ENCODE measurements around the gene LMF2.
A peak's percentile ranks its signal among the peaks of the same experiment; 100 is the strongest.

Gene LMF2

DNA sequence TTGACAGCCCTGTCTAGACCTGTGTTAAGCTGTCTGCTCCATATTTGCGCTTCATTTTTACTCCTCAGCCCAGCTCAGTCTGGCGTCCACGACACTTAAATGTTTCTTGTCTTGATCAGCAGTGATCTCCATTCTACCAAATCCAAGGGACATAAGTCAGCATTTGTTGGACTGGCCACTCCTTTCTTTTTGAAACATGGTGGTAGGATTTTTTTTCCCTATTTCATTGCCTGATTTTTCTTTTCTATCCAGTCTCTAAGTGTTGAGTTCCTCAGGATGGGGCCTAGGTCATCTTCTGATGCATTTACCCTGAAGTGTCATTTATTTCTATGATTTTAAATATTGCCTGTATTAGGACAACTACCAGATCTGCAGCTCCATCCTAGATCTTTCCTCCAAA, 1.4 kb upstream of the LMF2 start:
- Histone ChIP-seq H4K91ac (ENCODE audit: low read length) (no peak overlapping the region), H2BK15ac (ENCODE audit: low read depth, poor library complexity, severe bottlenecking) (no peak overlapping the region), H4K8ac (ENCODE audit: low read length) (no peak overlapping the region), H3K9ac (ENCODE audit: low read length) (peak overlapping the region; percentile 84), H2BK5ac (ENCODE audit: low read depth, low read length, poor library complexity, severe bottlenecking) (no peak overlapping the region), H3K4me2 (ENCODE audit: low read length, poor library complexity, severe bottlenecking) (peak overlapping the region; percentile 61), H2BK12ac (ENCODE audit: low read length in 2 of 2) (no peak overlapping the region), H3K79me1 (replicated peaks; ENCODE audit: low read length, poor library complexity, severe bottlenecking) (peaks cover 26% of the 10 kb centered on the region), H3K14ac (ENCODE audit: low read length in 2 of 2) (peak overlapping the region in 1 of 2 experiments; percentile 76), H3K36me3 (ENCODE audit: control insufficient read depth in 1 of 2, insufficient read depth in 2 of 2, low read depth in 1 of 2, low read length in 2 of 2) (peaks cover 19 to 26% of the 10 kb centered on the region in 2 experiments), H3K4me3 (ENCODE audit: insufficient read depth in 1 of 2, low read depth in 1 of 2, low read length in 2 of 2) (peak overlapping the region in 1 of 2 experiments; percentile 85), H2BK120ac (ENCODE audit: low read depth, low read length) (no peak overlapping the region), H3K4ac (ENCODE audit: low read depth in 1 of 2, low read length in 2 of 2) (peak overlapping the region in 1 of 2 experiments; percentile 11), H2AFZ (ENCODE audit: low read depth, low read length) (no peak overlapping the region), H3K4me1 (ENCODE audit: control insufficient read depth, insufficient read depth, low read depth, low read length) (peaks cover 14% of the 10 kb centered on the region), H2AK5ac (ENCODE audit: low read length, severe bottlenecking) (no peak overlapping the region), H3K23ac (ENCODE audit: low read length in 2 of 2) (no peak overlapping the region), H3K9me3 (ENCODE audit: control insufficient read depth, low read length) (no peaks in the 10 kb centered on the region), H3K27ac (ENCODE audit: low read length, poor library complexity, severe bottlenecking) (no peak overlapping the region), H3K18ac (ENCODE audit: low read depth in 1 of 2, low read length in 2 of 2) (no peak overlapping the region), H3K27me3 (ENCODE audit: control insufficient read depth in 1 of 2, insufficient read depth in 1 of 2, low read length in 2 of 2) (no peaks in the 10 kb centered on the region)
- DNase-seq: no peak
- 42% methylated on average over 3 of the region's 3 CpGs for WGBS

DNA sequence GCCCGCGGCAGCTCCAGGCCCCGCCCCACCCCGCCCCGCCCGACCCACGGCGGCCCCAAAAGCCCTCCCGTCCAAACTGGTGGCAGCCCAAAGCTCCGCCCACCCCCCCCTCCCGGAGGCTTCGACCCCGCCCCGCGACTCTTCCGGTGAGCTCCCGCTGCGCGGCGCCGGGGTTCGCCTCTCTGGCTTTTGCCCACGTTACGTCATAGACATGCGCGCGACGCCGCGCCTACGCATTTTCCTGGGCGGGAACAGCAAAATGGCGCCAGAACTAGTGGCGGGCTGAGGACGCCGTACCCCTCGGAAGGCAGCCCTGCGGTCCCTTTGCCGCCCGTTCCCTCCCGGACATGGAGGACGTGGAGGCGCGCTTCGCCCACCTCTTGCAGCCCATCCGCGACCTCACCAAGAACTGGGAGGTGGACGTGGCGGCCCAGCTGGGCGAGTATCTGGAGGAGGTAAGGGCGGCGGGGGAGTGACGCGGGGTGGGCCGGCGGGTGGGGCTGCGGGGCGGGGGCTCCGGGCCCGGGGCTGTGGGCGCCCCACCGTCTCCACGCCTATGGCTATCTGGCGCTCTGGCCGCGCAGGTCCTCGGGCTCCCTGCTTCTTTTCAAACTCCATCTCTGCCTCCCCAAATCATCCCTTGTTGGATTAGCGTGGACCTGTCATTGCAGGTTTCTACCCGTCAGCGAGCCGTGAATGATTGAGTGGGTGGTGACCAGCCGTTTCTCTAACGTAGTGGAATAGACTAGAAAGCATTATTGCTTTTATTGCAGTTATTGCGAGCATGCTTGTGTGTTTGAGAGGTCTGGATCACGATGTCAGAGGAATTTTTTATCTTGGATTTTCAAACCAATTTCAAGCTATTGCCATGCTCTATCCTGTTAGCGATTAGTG, 736 bp upstream of the LMF2 start, which contains the start of gene NCAPH2:
Gene NCAPH2 (plus strand): TSS at position 234 of the 894 bp plus-strand sequence. CDS start 114 bp downstream, at position 348.
- Histone ChIP-seq H2AK5ac (ENCODE audit: low read length, severe bottlenecking) (no peak within 1 kb of the TSS), H2BK12ac (ENCODE audit: low read length in 2 of 2) (no peak within 1 kb of the TSS), H3K9me3 (ENCODE audit: control insufficient read depth, low read length) (no peaks in the 10 kb centered on the region), H3K23ac (ENCODE audit: low read length in 2 of 2) (peak within 1 kb of the TSS in 1 of 2 experiments; percentile 46), H2BK5ac (ENCODE audit: low read depth, low read length, poor library complexity, severe bottlenecking) (no peak within 1 kb of the TSS), H4K8ac (ENCODE audit: low read length) (peak within 1 kb of the TSS; percentile 97), H3K4me3 (ENCODE audit: insufficient read depth in 1 of 2, low read depth in 1 of 2, low read length in 2 of 2) (peak within 1 kb of the TSS; percentile 99 to 100), H2BK15ac (ENCODE audit: low read depth, poor library complexity, severe bottlenecking) (peak within 1 kb of the TSS; percentile 80), H3K36me3 (ENCODE audit: control insufficient read depth in 1 of 2, insufficient read depth in 2 of 2, low read depth in 1 of 2, low read length in 2 of 2) (peaks cover 22 to 32% of the 10 kb centered on the region in 2 experiments), H2BK120ac (ENCODE audit: low read depth, low read length) (no peak within 1 kb of the TSS), H2AFZ (ENCODE audit: low read depth, low read length) (peak within 1 kb of the TSS; percentile 55), H3K4me2 (ENCODE audit: low read length, poor library complexity, severe bottlenecking) (peak within 1 kb of the TSS; percentile 64), H4K91ac (ENCODE audit: low read length) (peak within 1 kb of the TSS; percentile 95), H3K79me1 (replicated peaks; ENCODE audit: low read length, poor library complexity, severe bottlenecking) (peaks cover 28% of the 10 kb centered on the region), H3K18ac (ENCODE audit: low read depth in 1 of 2, low read length in 2 of 2) (peak within 1 kb of the TSS; percentile 97), H3K27me3 (ENCODE audit: control insufficient read depth in 1 of 2, insufficient read depth in 1 of 2, low read length in 2 of 2) (no peaks in the 10 kb centered on the region), H3K4ac (ENCODE audit: low read depth in 1 of 2, low read length in 2 of 2) (peak within 1 kb of the TSS in 1 of 2 experiments; percentile 80), H3K4me1 (ENCODE audit: control insufficient read depth, insufficient read depth, low read depth, low read length) (peaks cover 14% of the 10 kb centered on the region), H3K14ac (ENCODE audit: low read length in 2 of 2) (peak within 1 kb of the TSS in 1 of 2 experiments; percentile 92), H3K27ac (ENCODE audit: low read length, poor library complexity, severe bottlenecking) (peak within 1 kb of the TSS; percentile 60), H3K9ac (ENCODE audit: low read length) (peak within 1 kb of the TSS; percentile 97)
- DNase-seq: peak; percentile 96
- WGBS: under 1% methylated on average over 51 of the region's 76 CpGs

DNA sequence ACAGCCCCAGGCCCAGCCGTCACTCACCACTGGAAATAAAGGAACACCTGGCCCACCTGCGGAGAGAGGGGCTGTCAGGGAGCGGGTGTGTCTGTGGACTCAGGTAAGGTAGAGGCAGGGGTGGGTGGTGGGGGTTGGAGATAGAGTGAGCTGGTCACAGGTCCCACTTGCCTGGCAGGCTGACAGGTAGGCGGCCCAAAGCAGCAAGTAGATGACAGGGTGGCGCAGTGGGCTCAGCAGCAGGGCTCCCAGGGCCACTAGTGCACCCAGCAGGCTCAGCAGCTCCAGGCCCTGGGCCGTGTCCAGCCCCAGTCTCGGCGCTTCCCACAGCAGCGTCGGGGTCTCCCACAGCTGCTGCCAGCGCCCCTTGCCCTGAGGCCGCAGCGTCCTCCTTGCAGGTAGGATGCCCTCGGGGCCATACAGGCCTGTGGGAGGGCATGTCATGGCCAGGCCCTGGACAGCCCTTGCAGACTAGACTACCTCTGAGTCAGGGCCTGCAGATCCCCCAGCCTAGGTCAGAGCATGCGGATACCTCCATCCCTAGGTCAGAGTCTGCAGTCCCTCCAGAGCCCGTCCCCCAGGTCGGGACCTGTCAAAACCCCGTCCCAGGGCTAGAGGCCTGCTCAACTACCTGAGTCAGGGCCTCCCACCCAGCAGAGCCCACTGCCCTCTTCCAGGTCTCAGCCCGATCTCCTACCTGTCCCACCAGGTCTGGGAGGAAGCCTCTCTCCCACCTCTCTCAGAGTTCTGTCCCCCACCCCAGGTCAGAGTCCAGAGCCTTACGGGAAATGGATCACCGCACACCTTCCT, 686 bp downstream of the LMF2 start:
- Histone ChIP-seq H3K4me1 (ENCODE audit: control insufficient read depth, insufficient read depth, low read depth, low read length) (peaks cover 12% of the 10 kb centered on the region), H2AFZ (ENCODE audit: low read depth, low read length) (peak overlapping the region; percentile 55), H2BK5ac (ENCODE audit: low read depth, low read length, poor library complexity, severe bottlenecking) (no peak overlapping the region), H2AK5ac (ENCODE audit: low read length, severe bottlenecking) (no peak overlapping the region), H3K4me3 (ENCODE audit: insufficient read depth in 1 of 2, low read depth in 1 of 2, low read length in 2 of 2) (peak overlapping the region; percentile 82 to 100), H3K27me3 (ENCODE audit: control insufficient read depth in 1 of 2, insufficient read depth in 1 of 2, low read length in 2 of 2) (no peaks in the 10 kb centered on the region), H3K4ac (ENCODE audit: low read depth in 1 of 2, low read length in 2 of 2) (peak overlapping the region; percentile 41 to 80), H2BK12ac (ENCODE audit: low read length in 2 of 2) (no peak overlapping the region), H3K27ac (ENCODE audit: low read length, poor library complexity, severe bottlenecking) (peak overlapping the region; percentile 60), H3K79me1 (replicated peaks; ENCODE audit: low read length, poor library complexity, severe bottlenecking) (peaks cover 26% of the 10 kb centered on the region), H3K18ac (ENCODE audit: low read depth in 1 of 2, low read length in 2 of 2) (peak overlapping the region; percentile 79 to 97), H2BK120ac (ENCODE audit: low read depth, low read length) (no peak overlapping the region), H4K91ac (ENCODE audit: low read length) (peak overlapping the region; percentile 36), H3K36me3 (ENCODE audit: control insufficient read depth in 1 of 2, insufficient read depth in 2 of 2, low read depth in 1 of 2, low read length in 2 of 2) (peaks cover 32 to 42% of the 10 kb centered on the region in 2 experiments), H4K8ac (ENCODE audit: low read length) (peak overlapping the region; percentile 91), H3K4me2 (ENCODE audit: low read length, poor library complexity, severe bottlenecking) (peak overlapping the region; percentile 64), H3K14ac (ENCODE audit: low read length in 2 of 2) (peak overlapping the region in 1 of 2 experiments; percentile 92), H2BK15ac (ENCODE audit: low read depth, poor library complexity, severe bottlenecking) (no peak overlapping the region), H3K9me3 (ENCODE audit: control insufficient read depth, low read length) (no peaks in the 10 kb centered on the region), H3K23ac (ENCODE audit: low read length in 2 of 2) (peak overlapping the region in 1 of 2 experiments; percentile 46), H3K9ac (ENCODE audit: low read length) (peak overlapping the region; percentile 97)
- peak; percentile 25 for DNase-seq
- WGBS: 31% methylated on average over 21 of the region's 21 CpGs

Data from mesenchymal stem cell (in vitro differentiated cells and primary cell).